HL-60 (cell line): ENCODE data around the gene CDCA4.

Experiments
- DNase-seq, 2 experiments: peaks; one replicate each; pipeline ENCODE4 v3.0.0-alpha.2; 2010 to 2020; ENCODE audit warnings: low read depth in 1 of 2, low spot score in 1 of 2
- H3K27ac ChIP-seq: fragments of 250-450 bp; sonication (Bioruptor Pico); replicated peaks from 2 replicates; pipeline ENCODE4 v1.5.1; 2020; ENCODE audit warnings: mild to moderate bottlenecking, moderate library complexity
- H3K27me3 ChIP-seq: fragments of 250-450 bp; sonication (Bioruptor Pico); 2 replicates; pipeline ENCODE4 v1.5.1; 2021; ENCODE audit warnings: mild to moderate bottlenecking, moderate library complexity; ENCODE audit not compliant: insufficient read depth, poor library complexity, severe bottlenecking
- H3K4me3 ChIP-seq: replicated peaks from 2 replicates; pipeline ENCODE4 v1.5.1; 2011; ENCODE audit warnings: mild to moderate bottlenecking, control low read depth, low read length; ENCODE audit not compliant: insufficient read depth
- GABPA ChIP-seq: IDR thresholded peaks from 2 replicates; pipeline ENCODE4 v1.6.1; 2012; ENCODE audit warnings: low read depth
- POLR2AphosphoS5 ChIP-seq: IDR thresholded peaks from 2 replicates; pipeline ENCODE4 v1.6.1; 2012; ENCODE audit warnings: low read depth
- REST ChIP-seq: IDR thresholded peaks from 2 replicates; pipeline ENCODE4 v1.6.1; 2012; ENCODE audit warnings: low read depth; ENCODE audit not compliant: insufficient replicate concordance
- SPI1 ChIP-seq: IDR thresholded peaks from 2 replicates; pipeline ENCODE4 v1.6.1; 2012; ENCODE audit warnings: low read depth, mild to moderate bottlenecking, borderline replicate concordance
- TF ChIP-seq, protein P1 (sequence below): IDR thresholded peaks from one replicate; pipeline ENCODE4 v1.5.1; 2011; ENCODE audit warnings: low read length, control low read depth, inconsistent platforms; ENCODE audit not compliant: insufficient read depth

Gene CDCA4

DNA sequence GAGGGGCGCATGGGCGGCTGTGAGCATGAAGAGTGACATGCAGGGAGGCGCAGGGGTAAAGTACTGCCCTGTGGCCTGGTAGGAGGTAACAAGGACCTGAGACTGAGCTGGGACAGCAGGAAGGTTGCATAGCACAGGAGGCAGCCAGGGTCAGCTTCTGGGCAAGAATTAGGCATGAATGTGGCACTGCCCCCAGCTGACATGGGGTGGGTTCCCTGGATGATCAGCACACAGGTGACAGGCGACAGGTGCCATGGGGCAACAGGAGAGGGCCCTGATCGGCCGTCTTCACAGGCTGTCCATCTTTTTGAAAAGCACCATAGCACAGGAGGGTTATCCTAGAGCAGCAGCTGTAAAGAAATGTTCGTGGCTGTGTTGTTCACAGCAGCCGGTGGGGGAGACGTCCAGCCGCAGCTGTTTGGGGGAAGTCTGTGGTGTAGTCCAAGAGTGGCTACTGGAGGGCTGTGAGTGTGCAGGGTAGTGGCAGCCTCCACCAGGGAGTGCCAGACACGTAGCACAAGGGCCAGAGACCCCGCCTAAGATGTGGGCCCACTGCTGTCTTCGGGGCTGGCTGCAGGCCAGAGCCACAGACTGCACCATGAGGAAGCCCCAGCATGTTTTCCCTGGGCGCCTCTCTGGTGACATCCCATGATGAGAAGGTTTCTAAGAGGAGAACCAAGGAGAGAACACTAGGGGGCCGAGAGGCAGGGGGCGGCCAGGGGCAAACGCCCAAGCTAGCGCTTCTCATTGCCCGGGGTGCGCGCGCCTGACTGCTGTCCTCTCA is 26.9 kb downstream of the CDCA4 start:
- TF ChIP-seq SPI1 = no peak
- no peak for TF ChIP-seq GABPA
- no peak for TF ChIP-seq REST
- no peak for TF ChIP-seq POLR2AphosphoS5
- H3K4me3 ChIP-seq = no peak overlapping the region
- no peak for DNase-seq
- no peak overlapping the region for H3K27ac ChIP-seq
- no peaks in the 10 kb centered on the region for H3K27me3 ChIP-seq

- H3K27me3 ChIP-seq = no peaks in the 10 kb centered on the region
- H3K27ac ChIP-seq = no peak overlapping the region
- DNase-seq = no peak
- no peak for TF ChIP-seq GABPA
- TF ChIP-seq SPI1 = no peak
- TF ChIP-seq, protein P1, sequence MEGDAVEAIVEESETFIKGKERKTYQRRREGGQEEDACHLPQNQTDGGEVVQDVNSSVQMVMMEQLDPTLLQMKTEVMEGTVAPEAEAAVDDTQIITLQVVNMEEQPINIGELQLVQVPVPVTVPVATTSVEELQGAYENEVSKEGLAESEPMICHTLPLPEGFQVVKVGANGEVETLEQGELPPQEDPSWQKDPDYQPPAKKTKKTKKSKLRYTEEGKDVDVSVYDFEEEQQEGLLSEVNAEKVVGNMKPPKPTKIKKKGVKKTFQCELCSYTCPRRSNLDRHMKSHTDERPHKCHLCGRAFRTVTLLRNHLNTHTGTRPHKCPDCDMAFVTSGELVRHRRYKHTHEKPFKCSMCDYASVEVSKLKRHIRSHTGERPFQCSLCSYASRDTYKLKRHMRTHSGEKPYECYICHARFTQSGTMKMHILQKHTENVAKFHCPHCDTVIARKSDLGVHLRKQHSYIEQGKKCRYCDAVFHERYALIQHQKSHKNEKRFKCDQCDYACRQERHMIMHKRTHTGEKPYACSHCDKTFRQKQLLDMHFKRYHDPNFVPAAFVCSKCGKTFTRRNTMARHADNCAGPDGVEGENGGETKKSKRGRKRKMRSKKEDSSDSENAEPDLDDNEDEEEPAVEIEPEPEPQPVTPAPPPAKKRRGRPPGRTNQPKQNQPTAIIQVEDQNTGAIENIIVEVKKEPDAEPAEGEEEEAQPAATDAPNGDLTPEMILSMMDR = no peak
- TF ChIP-seq REST = no peak
- no peak for TF ChIP-seq POLR2AphosphoS5
- no peak overlapping the region for H3K4me3 ChIP-seq
Observed at GRCh38 chr14:104993306-104993705, 27.6 kb downstream of the CDCA4 start.

DNA sequence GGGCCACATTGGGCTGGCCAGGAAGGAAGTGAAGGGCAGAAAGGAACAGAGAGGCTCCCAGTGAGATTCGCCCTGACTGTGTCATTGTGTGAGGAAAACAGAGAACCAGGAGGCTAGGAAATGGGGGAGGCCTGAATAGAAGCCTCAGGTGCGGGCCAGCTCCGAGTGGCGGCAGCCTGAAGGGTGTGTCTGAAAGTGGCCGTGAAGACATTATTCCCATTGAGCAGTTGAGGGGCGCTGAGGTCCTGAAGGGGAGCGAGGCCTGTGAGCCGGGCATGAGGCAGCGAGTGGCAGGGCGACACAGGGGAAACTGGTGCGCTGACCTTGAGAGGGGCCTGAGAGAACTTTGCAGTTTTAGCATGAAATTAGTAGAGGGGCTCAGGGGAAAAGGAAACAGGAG is 28.4 kb downstream of the CDCA4 start:
- no peak for DNase-seq
- TF ChIP-seq POLR2AphosphoS5 = no peak
- no peak for TF ChIP-seq GABPA
- no peak for TF ChIP-seq REST
- TF ChIP-seq SPI1 = no peak
- TF ChIP-seq, protein P1 = no peak
- no peak overlapping the region for H3K4me3 ChIP-seq
- no peaks in the 10 kb centered on the region for H3K27me3 ChIP-seq
- no peak overlapping the region for H3K27ac ChIP-seq
